Left ventricle myocardium inferior (tissue), 1 donor: ENCODE data around the gene CFAP44. TPM values are rescaled to one million over a fixed set of nuclear protein-coding genes. Genes with fewer than 3 reads are reported as not detected.

Source experiments
- DNase-seq: peaks from one replicate; pipeline ENCODE4 v3.0.0-alpha.2; 2020
- H3K27ac ChIP-seq: fragments of 200-600 bp; replicated peaks from 2 replicates; pipeline ENCODE4 v1.8.0; 2021
- H3K27me3 ChIP-seq: fragments of 200-600 bp; 2 replicates; pipeline ENCODE4 v1.8.0; 2021; ENCODE audit warnings: low read depth
- H3K36me3 ChIP-seq: fragments of 200-600 bp; 2 replicates; pipeline ENCODE4 v1.8.0; 2021
- H3K4me1 ChIP-seq: fragments of 200-600 bp; 2 replicates; pipeline ENCODE4 v1.8.0; 2021
- H3K4me3 ChIP-seq: fragments of 200-600 bp; 2 replicates; pipeline ENCODE4 v1.8.0; 2021; ENCODE audit warnings: mild to moderate bottlenecking, moderate library complexity
- H3K9me3 ChIP-seq: fragments of 200-600 bp; replicated peaks from 2 replicates; pipeline ENCODE4 v1.8.0; 2021
- intact Hi-C: fragments of 100-400 bp; cut with micrococcal nuclease; formaldehyde crosslinking; loops from one replicate; pipeline ENCODE4 v1.11.0; 2022
- total RNA-seq: library from RNA; stranded (reverse); fragmentation: NEBNext Ultra II Directional; extraction: Animal tissue kit (Norgen Biotek cat#: 25700); gene quantifications from one replicate; pipeline ENCODE4 v1.2.1, GENCODE V29; 2021
- TF ChIP-seq, protein P1 (sequence below): fragments of 200-600 bp; IDR thresholded peaks from 2 replicates; pipeline ENCODE4 v1.8.0; 2021; ENCODE audit warnings: antibody characterized with exemption, mild to moderate bottlenecking, borderline replicate concordance
- donor health status: DM: no; HTN: yes; CAD: no; lungs with severe emphysema.

CFAP44 gene
- total RNA-seq, 1 donor from 2014 or later = 1.5 TPM

DNA sequence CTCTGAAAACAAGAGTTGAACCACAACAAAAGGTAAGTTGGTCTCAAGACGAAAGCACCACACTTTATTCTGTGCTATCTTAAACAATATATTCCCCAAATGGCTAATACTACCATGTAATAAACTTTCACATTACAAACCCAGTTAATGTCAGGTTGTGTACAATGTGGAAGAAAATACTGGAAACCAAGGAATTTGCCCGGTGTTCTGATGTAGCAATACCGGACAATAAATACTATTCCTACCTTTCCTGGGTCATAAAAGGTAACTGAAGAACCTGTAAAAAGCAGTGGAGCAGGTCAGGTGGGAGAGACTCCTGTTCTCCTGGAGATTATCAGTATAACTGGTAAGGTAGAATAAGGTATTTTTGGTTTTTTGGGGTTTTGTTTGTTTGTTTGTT lies 3.9 kb downstream of the CFAP44 start:
- no peak for DNase-seq
- intact Hi-C loops = no loop called here
- Histone ChIP-seq H3K27me3 (no peaks in the 10 kb centered on the region), H3K4me3 (no peak overlapping the region), H3K4me1 (no peaks in the 10 kb centered on the region), H3K36me3 (peaks cover 3% of the 10 kb centered on the region), H3K27ac (no peak overlapping the region), H3K9me3 (no peaks in the 10 kb centered on the region)
- TF ChIP-seq, protein P1, sequence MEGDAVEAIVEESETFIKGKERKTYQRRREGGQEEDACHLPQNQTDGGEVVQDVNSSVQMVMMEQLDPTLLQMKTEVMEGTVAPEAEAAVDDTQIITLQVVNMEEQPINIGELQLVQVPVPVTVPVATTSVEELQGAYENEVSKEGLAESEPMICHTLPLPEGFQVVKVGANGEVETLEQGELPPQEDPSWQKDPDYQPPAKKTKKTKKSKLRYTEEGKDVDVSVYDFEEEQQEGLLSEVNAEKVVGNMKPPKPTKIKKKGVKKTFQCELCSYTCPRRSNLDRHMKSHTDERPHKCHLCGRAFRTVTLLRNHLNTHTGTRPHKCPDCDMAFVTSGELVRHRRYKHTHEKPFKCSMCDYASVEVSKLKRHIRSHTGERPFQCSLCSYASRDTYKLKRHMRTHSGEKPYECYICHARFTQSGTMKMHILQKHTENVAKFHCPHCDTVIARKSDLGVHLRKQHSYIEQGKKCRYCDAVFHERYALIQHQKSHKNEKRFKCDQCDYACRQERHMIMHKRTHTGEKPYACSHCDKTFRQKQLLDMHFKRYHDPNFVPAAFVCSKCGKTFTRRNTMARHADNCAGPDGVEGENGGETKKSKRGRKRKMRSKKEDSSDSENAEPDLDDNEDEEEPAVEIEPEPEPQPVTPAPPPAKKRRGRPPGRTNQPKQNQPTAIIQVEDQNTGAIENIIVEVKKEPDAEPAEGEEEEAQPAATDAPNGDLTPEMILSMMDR = no peak

DNA sequence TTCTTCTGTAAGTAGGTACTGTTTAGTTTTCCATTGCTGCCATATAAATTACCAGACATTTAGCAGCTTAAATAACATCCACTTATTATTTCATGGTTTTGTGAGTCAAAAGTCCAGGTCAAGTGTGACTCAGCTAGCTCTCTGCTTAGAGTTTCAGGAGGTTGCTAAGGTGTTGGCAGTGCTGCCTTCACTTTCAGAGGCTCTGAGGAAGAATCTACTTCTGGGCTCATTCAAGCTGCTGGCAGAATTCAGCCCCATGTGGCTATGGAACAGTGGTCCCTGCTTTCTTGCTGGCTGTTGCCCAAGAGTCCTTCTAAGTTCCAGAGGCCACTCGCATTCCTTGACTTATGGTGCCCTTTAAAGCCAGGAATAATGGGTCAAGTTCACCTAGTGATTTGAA lies 4.5 kb downstream of the CFAP44 start:
- no peaks in the 10 kb centered on the region for H3K27me3 ChIP-seq
- no peaks in the 10 kb centered on the region for H3K9me3 ChIP-seq
- H3K27ac ChIP-seq = no peak overlapping the region
- H3K36me3 ChIP-seq = peaks cover 3% of the 10 kb centered on the region
- DNase-seq = no peak
- intact Hi-C loops = no loop called here
- no peak overlapping the region for H3K4me3 ChIP-seq
- TF ChIP-seq, protein P1 = no peak
- H3K4me1 ChIP-seq = no peaks in the 10 kb centered on the region

DNA sequence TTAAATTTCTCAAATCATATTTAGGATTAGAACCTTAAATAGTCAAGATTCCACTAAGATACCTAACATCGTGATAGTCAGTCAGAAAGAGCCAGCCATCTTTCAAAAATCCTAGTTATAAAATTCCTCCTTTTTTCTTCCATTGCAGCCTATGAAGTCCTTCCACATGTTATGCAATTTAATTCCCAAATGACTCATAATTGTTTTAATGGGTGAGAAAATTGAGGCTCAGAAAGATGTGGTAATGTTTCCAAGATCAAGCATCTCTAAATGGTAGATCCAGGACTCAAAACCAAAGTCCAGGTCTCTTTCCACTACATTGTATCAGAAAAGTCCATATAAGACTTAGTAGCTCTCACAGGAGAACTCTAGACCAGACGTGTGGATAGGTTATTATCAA lies 9.5 kb downstream of the CFAP44 start:
- Histone ChIP-seq H3K27me3 (no peaks in the 10 kb centered on the region), H3K36me3 (peaks cover 5% of the 10 kb centered on the region), H3K4me3 (no peak overlapping the region), H3K9me3 (no peaks in the 10 kb centered on the region), H3K27ac (no peak overlapping the region), H3K4me1 (no peaks in the 10 kb centered on the region)
- intact Hi-C loops = no loop called here
- TF ChIP-seq, protein P1 = no peak
- DNase-seq = no peak

DNA sequence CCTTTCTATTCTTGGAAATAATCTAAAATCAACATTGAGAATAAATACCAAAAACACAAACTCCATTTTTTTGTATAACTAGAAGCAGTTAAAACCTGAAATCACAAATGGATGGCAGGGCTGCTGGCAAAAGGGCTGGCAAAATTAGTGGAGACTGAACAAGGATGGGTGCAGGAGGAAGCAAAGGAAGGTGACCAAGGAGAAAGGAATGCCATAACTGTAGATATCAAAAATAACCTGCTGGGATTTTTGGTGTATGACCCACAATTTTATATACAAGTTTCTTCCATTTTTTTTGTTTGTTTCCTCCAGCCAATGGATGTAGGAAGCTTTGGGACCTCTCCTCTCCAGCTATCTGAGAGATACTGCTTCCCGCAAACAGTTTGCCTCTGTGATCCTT lies 12.7 kb downstream of the CFAP44 start:
- H3K27ac ChIP-seq = no peak overlapping the region

DNA sequence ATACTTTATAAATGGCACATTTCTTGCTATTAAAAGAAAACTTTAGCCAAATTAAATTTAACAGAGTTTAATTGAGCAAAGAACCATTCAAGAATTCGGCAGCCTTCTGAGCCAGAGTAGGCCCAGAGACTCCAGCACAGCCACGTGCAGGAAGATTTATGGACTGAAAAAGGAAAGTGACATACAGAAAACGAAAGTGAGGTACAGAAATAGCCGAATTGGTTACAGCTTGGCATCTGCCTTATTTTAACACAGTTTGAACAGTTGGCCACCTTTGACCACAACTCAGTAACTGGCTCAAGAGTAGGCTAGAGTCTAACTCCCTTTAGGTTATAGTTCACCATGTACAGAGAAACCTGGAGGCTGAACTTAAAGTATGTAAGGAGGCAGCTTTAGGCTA lies 17.6 kb downstream of the CFAP44 start:
- H3K27ac ChIP-seq = no peak overlapping the region
- H3K9me3 ChIP-seq = peaks cover 7% of the 10 kb centered on the region
- peaks cover 31% of the 10 kb centered on the region for H3K36me3 ChIP-seq
- intact Hi-C loops = no loop called here
- H3K4me3 ChIP-seq = no peak overlapping the region
- DNase-seq = no peak
- TF ChIP-seq, protein P1 = no peak
- no peaks in the 10 kb centered on the region for H3K27me3 ChIP-seq
- H3K4me1 ChIP-seq = no peaks in the 10 kb centered on the region

More for the DNA sequence above, 12.7 kb downstream of the CFAP44 start:
- TF ChIP-seq, protein P1 = no peak
- no peaks in the 10 kb centered on the region for H3K27me3 ChIP-seq
- DNase-seq = no peak
- intact Hi-C loops = no loop called here
- H3K4me3 ChIP-seq = no peak overlapping the region
- H3K9me3 ChIP-seq = peaks cover 7% of the 10 kb centered on the region
- peaks cover 31% of the 10 kb centered on the region for H3K36me3 ChIP-seq
- no peaks in the 10 kb centered on the region for H3K4me1 ChIP-seq

DNA sequence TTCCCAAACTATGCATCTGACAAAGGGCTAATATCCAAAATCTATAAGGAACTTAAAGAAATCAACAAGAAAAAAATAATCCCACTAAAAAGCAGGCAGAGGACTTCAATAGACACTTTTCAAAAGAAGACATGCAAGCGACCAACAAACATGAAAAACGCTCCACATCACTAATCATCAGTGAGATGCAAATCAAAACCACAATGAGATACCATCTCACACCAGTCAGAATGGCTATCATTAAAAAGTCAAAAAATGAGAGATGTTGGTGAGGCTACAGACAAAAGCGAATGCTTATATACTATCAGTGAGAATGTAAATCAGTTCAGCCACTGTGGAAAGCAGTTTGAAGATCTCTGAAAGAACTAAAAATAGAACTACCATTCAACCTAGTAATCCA lies 20.2 kb downstream of the CFAP44 start:
- H3K36me3 ChIP-seq = peaks cover 26% of the 10 kb centered on the region
- DNase-seq = no peak
- H3K27ac ChIP-seq = no peak overlapping the region
- no peak overlapping the region for H3K4me3 ChIP-seq
- no peaks in the 10 kb centered on the region for H3K27me3 ChIP-seq
- TF ChIP-seq, protein P1 = no peak
- peaks cover 1% of the 10 kb centered on the region for H3K9me3 ChIP-seq
- intact Hi-C loops = no loop called here
- H3K4me1 ChIP-seq = no peaks in the 10 kb centered on the region
